NCI-H1436 (cell line): ENCODE results near the gene CGB8.
A peak's percentile ranks its signal among the peaks of the same experiment; 100 is the strongest.
"Not testable (repeated sequence)": the region's sequence is repeated elsewhere in the genome, so short reads cannot be mapped to it uniquely, and the experiment has no call there.

Source experiments
- DNase-seq: peaks from one replicate; lab custom pipeline; 2025; lab: John Stamatoyannopoulos, UW

The CGB8 gene

GRCh38 chr19:49049011-49049410 is at the start of gene CGB8:
CGB8 (minus strand) TSS chr19:49049111; CDS start chr19:49048739, 372 bp downstream.
- not testable (repeated sequence) for DNase-seq

GRCh38 chr19:49097453-49098288 is 48.8 kb upstream of the CGB8 start:
- peak; percentile 79 for DNase-seq

- DNase-seq: no peak
These were observed 45.9 kb upstream of the CGB8 start for GRCh38 chr19:49094505-49095482.

- no peak for DNase-seq
These were observed 43.8 kb upstream of the CGB8 start for GRCh38 chr19:49092686-49093085.

- no peak for DNase-seq
These were observed 42.6 kb upstream of the CGB8 start for GRCh38 chr19:49091391-49092038.

GRCh38 chr19:49086296-49086695 is 37.4 kb upstream of the CGB8 start:
- DNase-seq: no peak

- DNase-seq: no peak
These were observed 36.9 kb upstream of the CGB8 start for GRCh38 chr19:49085868-49086232.

- peak; percentile 100 for DNase-seq
These were observed 36.3 kb upstream of the CGB8 start, which contains the start of gene SNRNP70 for GRCh38 chr19:49085020-49085867. SNRNP70 (plus strand) TSS chr19:49085451; CDS start chr19:49086415, 964 bp downstream.

- peak; percentile 11 for DNase-seq
These were observed 35.5 kb upstream of the CGB8 start for GRCh38 chr19:49084206-49085019.

GRCh38 chr19:49081273-49081672 is 32.4 kb upstream of the CGB8 start:
- no peak for DNase-seq

GRCh38 chr19:49080392-49080791 is 31.5 kb upstream of the CGB8 start:
- no peak for DNase-seq

- peak; percentile 27 for DNase-seq
These were observed 26.0 kb upstream of the CGB8 start for GRCh38 chr19:49074869-49075268.

GRCh38 chr19:49073514-49074378 is 24.8 kb upstream of the CGB8 start:
- DNase-seq: no peak

GRCh38 chr19:49071860-49072547 is 23.1 kb upstream of the CGB8 start:
- DNase-seq: no peak

GRCh38 chr19:49070416-49070815 is 21.5 kb upstream of the CGB8 start:
- DNase-seq: no peak

GRCh38 chr19:49069026-49069425 is 20.1 kb upstream of the CGB8 start:
- no peak for DNase-seq

GRCh38 chr19:49067554-49067953 is 18.6 kb upstream of the CGB8 start:
- no peak for DNase-seq

- no peak for DNase-seq
These were observed 17.1 kb upstream of the CGB8 start for GRCh38 chr19:49065905-49066512.
